ENCODE data around the gene FBXW8.

FBXW8 gene, protein sequence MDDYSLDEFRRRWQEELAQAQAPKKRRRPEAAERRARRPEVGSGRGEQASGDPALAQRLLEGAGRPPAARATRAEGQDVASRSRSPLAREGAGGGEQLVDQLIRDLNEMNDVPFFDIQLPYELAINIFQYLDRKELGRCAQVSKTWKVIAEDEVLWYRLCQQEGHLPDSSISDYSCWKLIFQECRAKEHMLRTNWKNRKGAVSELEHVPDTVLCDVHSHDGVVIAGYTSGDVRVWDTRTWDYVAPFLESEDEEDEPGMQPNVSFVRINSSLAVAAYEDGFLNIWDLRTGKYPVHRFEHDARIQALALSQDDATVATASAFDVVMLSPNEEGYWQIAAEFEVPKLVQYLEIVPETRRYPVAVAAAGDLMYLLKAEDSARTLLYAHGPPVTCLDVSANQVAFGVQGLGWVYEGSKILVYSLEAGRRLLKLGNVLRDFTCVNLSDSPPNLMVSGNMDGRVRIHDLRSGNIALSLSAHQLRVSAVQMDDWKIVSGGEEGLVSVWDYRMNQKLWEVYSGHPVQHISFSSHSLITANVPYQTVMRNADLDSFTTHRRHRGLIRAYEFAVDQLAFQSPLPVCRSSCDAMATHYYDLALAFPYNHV
- total RNA-seq: 4.2 to 19.6 (median 11.5) reads per million in 18 experiments

DNA sequence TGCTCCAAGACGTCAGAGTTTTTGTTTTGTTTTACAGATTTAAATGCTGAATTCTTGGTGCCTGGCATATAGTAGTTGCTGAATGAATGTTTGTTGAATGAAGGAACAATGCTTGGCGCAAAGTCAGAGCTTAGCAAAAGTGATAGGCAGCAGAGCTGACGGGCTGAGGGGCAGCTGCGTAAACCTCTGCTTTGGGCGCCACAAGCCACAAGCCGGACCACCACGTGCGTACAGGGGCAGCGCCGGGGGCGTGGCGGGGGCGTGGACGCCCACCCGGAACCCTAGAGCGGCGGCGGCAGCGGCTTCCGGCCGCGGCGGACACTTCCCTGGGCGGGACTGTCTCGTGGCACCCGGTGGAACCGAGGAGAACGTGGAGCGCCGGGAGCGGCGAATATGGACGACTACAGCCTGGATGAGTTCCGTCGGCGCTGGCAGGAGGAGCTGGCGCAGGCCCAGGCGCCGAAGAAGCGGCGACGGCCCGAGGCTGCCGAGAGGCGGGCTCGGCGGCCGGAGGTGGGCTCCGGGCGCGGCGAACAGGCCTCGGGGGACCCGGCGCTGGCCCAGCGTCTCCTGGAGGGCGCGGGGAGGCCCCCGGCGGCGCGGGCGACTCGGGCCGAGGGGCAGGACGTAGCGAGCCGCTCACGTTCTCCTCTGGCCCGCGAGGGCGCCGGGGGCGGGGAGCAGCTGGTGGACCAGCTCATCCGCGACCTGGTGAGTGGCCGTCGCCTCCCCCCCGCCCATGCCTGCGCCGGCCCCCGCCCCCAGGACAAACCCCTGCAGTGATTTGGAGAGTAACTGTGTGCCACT, at the start of gene FBXW8:
Gene FBXW8, plus strand, starts transcription at position 306 of the 807 bp plus-strand sequence. Its CDS starts 88 bp downstream, at position 394.
- peak; percentile 62 to 70 for DNase-seq

DNA sequence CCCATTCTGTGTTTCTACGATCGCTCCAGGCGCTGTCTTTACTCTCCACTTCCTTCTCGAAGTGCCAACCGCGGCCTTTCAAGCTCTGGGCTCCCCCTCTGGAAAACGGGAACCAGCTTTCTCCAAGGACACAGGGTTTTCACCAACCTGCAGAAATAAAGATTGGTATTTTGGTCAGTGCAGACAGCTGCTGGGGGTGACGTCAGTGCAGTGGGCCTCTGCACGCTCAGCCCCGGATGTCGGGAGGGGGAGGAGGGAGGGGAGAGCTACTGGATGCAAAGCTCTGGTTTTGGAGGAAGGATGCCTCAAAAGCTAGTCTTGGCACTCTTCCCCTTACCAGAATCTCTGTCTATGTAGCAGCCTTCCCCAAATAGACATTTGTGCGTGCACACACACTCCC, 49.4 kb upstream of the FBXW8 start:
- peak; percentile 38 to 67 for DNase-seq

DNA sequence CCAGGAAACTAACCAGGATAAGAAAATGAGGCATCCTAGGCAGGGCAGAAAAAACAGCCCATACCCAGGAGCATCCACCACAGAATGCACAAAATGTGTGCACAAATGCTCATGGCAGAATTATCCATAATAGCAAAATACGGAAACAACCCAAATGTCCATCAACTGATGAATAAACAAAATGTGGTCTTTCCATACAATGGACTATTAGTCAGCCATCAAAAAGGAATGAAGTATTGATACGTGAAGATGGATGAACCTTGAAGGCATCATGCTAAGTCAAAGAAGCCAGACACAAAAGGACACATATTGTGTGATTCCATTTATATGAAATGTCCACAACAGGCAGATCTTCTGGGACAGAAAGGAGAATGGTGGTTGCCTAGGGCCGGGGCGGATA, 48.6 kb upstream of the FBXW8 start:
- DNase-seq: no peak

DNA sequence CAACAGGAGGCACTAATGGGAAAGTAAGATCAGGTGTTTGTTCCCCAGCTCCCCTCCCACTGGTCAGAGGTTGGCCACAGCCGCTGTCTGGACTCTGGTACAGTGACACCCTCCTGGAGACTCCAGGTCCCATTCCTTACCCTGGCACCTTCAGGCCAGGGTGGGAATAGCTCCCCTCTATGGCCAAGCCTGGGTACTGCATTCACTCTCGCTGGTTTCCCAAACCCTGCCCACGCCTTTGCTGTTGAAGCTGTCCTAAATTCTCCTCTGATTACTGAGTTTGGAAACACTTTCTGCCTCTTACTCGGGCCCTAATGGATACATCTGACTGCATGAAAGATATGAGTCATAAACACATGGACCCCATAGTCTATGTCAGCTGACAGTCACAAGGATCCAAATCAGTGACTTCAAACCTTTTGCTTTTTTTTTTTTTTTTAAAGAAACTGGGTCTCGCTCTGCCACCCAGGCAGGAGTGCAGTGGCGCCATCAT, 47.4 kb upstream of the FBXW8 start:
- DNase-seq: peak; percentile 76 to 87

DNA sequence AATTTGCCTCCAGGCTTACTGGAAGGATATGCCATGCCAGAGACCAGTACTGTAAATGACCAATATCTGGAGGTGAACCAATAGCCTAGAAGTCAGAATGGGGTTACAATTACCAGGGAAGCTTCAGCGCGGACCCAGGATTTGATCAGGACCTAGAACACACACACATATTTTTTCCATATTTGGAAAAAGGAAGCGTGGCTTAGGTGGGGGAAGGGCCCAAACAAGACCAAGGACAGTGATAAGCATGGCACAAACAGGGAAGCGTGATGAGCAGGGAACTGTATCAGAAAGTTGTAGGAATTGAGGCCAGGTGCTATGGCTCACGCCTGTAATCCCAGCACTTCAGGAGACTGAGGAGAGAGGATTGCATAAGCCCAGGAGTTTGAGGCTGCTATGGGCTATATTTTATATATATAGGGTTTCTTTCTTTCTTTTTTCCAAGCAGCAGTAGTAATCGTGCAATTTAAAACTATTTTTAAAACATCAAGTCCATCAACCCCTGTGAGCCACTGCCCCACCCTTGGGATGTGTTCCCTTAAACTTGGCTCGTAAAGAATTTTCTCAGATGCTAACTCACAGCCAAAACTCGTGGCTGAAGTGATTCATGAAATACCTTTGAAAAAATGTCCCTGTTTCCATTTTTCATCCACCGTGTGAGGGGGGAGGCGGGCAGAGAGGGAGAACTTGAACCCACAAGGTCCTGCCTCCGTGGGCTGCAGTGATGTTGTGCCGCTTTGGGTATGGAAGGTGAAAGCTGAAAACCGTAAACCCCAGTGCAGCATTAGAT, 46.2 kb upstream of the FBXW8 start:
- DNase-seq: no peak

DNA sequence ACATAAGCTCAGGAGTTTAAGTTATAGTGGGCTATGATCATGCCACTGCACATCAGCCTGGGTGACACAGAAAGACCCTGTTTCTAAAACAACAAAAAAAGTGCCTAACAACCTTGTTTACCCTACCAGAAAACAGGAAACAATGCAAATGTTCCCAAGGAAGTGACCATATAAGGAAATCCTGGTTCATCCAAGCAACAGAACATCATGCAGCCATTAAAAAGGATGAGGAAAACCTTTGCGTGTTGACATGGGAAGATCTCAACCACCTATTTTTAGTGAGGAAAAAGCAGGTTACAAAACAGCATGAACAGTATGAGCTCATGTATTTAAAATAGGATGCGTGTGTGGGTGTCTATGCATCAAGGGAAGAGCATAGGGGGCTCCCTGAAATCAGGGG, 43.2 kb upstream of the FBXW8 start:
- peak; percentile 16 to 22 for DNase-seq

DNA sequence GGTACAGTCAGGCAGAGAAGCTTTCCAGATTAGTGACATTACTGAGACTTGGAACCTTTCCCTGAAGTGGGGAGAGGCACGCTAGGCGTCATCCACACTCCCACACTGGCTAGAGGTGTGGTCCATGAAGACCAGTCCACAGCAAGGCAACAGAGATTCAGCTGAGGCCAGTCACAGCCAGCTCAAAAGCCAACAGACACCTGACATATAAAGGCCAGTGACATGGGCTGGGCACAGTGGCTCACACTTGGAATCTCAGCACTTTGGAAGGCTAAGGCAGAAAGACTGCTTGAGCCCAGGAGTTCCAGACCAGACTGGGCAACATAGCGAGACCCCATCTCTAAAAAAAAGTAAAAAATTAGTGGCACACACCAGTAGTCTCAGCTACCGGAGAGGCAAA, 40.4 kb upstream of the FBXW8 start:
- no peak for DNase-seq

DNA sequence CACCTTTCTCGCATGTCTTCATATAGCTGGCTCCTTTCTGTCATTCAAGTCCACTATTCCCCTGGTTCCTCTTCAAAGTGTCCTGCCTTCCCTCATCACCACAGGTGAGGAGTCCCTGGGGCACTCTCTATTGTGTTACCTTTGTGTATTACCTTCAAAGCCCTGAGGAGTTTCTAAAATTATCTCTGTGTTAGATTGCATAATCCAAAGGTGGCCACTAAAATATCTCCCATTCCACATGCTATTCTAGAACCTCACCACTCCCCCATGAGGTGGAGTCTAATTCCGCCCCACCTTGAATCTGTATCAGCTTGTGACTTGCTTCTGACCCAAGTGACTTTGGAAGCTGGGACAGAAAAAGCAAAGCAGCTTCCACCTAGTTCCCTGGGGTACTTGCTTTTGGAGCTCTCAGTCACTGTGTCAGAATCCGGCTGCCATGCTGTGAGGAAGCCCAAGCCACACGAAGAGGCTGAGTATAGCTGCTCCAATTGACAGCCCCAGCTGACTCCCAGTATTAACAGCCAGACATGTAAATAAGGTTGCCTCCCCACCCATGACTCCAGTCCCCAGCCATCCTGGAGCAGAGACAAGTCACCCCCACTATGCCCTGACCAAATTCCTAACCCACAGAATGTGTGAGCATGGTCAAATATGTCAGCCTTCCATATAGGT, 36.3 kb upstream of the FBXW8 start:
- no peak for DNase-seq

DNA sequence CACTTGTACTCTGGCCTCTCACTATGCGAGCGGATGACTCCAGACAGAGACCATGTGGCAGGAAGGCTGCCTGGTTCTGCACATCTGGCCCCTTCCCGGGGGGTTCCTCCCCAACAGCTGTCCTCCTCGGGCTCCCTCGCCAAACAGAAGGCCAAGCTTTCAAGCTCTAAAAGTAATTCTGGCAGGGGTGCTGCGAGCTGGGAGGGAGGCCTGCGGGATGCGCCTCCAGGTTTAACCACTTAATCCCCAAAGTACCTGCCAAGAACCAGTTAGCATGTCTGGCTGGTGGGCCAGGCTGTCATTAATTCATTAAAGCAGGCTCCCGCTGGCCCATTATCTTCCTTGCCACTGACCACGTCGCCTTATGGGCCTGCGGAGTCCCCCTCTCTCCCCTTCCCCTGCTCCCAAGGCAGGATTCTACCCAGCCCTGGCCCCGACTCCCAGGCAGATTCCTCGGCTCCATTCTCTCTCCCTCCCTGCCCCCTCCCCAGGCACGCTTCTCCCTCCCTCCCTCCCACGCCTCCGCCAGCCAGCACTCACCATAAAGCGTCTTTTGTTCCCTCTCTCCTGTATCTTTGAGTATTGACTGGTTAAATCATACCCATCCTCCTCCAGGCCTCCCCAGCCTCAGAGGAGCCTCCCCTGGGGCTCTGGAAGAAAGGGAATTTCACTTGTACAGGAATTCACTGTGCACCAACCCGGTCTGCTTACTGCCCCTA, 34.4 kb upstream of the FBXW8 start:
- DNase-seq: no peak

DNA sequence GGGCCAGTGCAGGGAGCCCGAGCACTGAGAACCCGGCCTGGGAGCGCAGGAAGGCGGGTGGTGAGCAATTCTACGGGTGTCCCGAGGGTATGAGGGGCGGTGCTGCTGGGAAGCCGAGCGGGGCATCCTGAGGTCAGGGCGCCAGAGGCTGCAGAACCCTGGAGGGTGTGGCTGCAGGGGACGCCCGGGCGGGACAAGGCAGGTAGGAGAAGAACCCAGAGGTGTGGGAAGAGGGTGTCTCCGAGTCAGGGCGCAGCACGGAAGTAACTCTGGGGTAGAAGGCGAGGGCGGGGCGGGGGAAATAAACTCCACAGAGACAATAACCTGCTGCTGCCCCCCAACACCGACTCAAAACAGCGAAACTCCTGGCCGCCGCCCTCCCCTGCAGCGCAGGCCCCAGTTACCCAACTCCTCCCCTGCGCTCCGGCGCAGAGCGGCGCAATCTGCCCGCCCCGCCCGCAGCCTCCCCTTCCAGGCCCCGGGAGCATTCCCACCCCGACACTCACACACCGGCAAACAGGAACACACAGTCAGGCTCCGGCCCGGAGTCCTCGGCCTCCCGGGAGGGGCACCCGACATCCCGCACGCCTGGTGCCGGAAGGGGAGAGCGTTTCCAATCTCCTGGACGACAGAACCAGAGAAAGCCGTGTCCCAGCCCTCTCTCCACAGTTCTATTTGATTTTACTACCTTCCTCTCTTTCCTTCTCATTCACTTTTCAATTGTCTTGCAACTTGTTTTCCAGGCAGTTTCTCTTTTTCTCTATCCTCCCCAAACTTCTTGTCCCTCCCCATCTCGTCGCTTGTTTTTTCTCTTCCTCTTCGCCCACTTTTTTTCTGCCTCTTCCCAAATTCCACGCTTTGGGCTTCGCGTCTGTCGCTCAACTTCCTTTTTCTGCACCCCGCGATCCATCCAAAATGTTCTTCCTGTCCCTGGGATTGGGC, 31.9 kb upstream of the FBXW8 start:
- peak; percentile 23 to 43 for DNase-seq

DNA sequence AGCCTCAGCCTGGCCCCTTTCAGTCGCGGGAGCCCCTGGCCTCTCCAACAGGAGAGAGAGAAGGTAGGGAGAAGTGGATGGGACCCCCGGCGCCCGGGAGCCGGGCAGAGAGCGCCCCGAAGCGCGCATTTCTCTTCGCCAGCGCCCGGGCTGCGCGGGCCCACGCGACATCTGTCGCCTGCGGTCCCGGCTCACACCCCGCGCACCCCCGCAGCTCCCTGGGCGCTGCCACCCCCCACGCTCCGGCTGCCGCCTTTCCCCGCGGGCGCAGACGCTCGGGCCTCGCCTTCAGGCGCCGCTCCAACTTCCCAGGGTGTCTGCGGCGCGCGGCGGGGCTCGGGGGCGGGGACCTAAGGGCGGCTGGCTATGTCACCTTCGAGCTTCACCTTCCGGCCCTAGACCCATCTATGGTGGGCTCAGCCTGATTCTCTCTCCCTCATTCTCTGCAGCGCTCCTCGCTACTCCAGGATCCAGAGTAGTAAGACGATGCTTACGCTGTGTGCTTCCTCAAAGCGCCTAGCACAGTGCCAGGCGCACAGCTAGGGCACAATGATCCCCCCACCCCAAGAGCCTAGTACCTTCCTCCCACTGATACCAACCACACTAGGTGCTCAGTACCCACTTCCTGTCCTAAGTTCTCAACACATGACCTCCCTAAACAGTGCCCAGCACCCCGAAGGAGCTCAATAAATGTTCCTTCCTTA, 31.1 kb upstream of the FBXW8 start:
- peak in 1 of 2 donors; percentile 14 for DNase-seq

DNA sequence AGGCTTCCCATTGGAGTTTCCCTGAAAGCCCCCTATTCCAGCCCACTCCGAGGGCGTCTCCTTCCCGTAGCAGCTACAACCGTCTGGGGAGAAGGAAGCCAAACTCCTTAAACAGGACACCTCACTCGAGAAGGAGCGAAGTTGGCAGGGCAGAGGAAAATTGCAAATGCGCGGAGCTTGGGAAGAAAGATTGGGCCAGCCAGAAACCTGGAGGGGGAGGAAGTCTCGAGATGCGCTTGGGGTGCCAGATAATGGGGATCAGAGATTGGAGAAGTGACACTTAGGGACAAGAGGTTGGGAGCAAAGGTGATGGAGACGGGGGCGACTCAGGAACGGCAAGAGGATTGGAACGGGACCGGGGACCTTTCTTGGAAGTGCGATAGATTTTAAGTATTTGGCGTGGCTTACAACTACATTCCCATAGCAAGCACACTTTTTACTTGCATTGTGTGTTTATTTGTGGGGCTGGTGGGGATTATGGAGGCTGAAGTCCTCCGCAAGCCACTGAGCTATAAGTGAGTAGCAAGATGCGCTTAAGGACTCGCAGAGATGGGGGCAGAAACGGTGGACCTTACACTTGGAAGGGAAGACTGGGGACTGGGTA, 30.4 kb upstream of the FBXW8 start:
- DNase-seq: no peak

DNA sequence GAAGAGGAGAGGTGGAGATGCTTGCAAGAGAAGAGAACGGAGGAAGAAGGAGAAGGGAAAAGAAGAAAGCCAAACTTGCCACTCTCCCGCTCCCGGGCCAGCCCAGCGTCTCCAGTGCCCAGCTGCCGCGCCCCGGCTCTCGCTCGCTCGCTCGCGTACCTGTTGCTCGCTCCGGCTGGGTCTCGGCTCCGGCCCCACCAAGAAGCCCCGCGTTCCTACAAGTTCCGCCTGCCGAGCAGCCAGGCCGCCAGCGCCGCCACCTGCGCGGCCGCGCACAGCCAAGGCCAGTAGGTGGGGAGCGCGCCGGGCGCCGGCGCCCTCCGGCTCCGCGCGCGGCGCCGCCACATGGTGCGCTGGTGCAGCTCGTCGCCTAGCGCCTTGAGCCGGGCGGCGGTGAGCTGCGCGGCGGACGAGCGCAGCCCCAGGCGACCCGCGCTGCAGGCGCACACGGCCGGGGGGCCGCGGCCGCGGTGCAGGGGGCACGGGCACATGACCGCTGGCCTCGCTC, 29.9 kb upstream of the FBXW8 start:
- peak in 1 of 2 donors; percentile 28 for DNase-seq

DNA sequence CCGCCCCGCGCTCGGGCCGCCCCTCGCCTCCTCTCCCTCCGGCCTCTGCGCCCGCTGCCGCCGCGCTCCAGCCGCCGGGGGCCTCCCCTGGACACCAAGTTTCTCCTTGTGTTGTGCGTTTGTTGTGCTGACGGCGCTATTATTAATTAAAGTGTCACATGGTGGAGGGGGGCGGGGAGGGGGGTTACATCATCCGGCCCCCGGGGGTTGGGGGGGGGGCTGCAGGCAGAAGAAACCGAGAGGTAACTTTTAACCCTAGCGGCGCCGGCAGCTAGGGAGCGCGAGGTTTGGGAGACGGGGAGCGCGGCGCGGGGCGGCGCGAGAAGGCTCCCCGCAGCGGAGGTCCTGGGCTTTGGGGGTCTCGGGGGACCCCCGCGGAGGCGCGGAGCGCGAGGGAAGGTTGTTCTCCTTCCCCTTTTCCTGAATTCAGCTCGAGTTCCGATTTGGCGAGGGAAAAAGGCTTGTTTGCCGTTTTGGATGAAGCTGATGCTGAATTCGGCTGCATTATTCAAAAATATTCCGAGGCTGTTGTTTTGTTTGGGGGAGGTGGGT, 29.3 kb upstream of the FBXW8 start, which contains the start of gene HRK:
Gene HRK, minus strand, starts transcription at position 117 of the 552 bp plus-strand sequence. CDS start 134 bp downstream, outside the sequence.
- no peak for DNase-seq

DNA sequence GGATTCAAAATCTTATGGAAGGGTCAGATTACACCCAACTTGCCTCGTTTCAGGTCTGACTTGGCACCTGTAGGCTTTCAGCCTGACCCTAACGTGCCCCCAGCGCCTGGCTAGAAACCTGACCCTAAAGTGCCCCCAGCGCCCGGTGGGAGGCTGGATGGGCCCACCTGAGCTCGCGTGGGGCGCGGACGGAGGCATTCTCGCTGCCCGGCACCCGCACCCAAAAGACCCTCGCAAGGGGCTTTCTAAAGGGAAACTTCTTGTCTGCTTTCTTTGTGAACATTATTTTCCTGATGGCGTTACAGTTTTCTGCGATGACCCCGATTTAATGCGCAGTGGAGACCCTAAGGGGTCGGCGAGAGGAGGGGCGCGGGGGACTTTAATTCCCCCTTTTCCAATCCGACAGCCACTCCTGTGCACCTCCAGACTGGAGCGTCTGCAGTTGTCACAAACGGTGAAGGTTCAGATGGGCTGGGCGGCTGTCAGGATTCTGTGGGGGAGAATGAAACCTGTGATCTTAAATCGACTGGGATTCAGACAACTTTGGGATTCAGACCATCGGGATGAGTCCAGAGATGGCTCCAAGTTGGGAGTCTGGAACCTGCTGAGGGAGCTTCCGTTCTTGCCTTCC, 28.8 kb upstream of the FBXW8 start:
- no peak for DNase-seq

DNA sequence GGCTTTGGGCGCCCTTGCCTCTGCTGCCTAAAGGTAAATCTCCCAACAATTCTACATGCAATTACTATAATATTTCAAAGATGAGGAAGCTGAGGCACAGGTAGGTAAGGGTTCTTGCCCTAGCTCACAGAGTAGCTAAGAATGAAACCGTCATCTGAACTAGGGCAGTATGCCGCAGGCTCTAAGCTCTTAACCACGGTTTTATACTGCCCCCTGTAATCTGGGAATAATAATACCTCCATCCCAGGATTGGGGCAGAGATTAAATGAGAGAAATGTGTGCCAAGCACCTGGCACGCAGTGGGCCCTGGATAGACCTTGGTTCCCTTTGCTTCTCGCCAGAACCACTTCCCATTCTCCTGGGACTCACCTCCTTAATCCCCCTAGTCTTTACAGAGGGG, 28.0 kb upstream of the FBXW8 start:
- DNase-seq: peak in 1 of 2 donors; percentile 4

DNA sequence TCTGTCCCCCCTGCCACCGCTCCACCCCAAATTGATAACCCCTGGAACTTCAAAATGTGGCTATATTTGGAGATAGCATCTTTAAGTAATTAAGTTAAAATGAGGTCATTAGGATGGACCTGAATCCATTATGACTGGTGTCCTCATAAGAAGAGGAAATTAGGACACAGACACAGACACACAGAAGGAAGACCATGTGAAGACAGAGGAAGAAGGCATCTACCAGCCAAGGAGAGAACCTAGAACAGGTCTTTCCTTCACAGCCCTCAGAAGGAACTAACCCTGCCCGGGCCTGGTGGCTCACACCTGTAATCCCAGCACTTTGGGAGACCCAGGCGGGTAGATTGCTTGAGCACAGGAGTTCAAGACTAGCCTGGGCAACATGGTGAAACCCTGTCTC, 25.9 kb upstream of the FBXW8 start:
- peak; percentile 34 to 52 for DNase-seq

Measured in inflammatory macrophage (primary cell).